IMR-90 (cell line): Measurements from ENCODE around the gene C16orf86.

Experiments
- CTCF ChIP-seq: conservative IDR thresholded peaks from 2 replicates; pipeline ENCODE4 v1.5.1; 2012; ENCODE audit warnings: mild to moderate bottlenecking, low read depth, low read length, improper control_type of control experiment
- MAFK ChIP-seq: IDR thresholded peaks from 2 replicates; pipeline ENCODE4 v1.6.1; 2012; ENCODE audit warnings: low read depth, low read length, improper control_type of control experiment
- MAZ ChIP-seq: IDR thresholded peaks from 2 replicates; pipeline ENCODE4 v1.6.1; 2012; ENCODE audit warnings: low read depth, mild to moderate bottlenecking, low read length, improper control_type of control experiment, moderate library complexity, borderline replicate concordance
- POLR2A ChIP-seq: IDR thresholded peaks from 2 replicates; pipeline ENCODE4 v1.6.1; 2012; ENCODE audit warnings: mild to moderate bottlenecking, low read depth, low read length
- SMC3 ChIP-seq: fragments of 150-350 bp; IDR thresholded peaks from 2 replicates; pipeline ENCODE4 v1.6.1; 2016; ENCODE audit warnings: low read depth, mild to moderate bottlenecking, antibody characterized with exemption, low read length, moderate library complexity

GRCh38 chr16:67661886-67662652, 4.5 kb upstream of the C16orf86 start:
- no peak for TF ChIP-seq SMC3
- TF ChIP-seq CTCF, result no peak
- no peak for TF ChIP-seq MAFK
- no peak for TF ChIP-seq MAZ
- TF ChIP-seq POLR2A, result no peak
